HL-60 (cell line): ENCODE data around the gene ZNF502.
A peak's percentile ranks its signal among the peaks of the same experiment; 100 is the strongest.

ENCODE experiments used
- DNase-seq, 2 experiments: peaks; one replicate each; pipeline ENCODE4 v3.0.0-alpha.2; 2010 to 2020; ENCODE audit warnings: low read depth in 1 of 2, low spot score in 1 of 2
- H3K27ac ChIP-seq: fragments of 250-450 bp; sonication (Bioruptor Pico); replicated peaks from 2 replicates; pipeline ENCODE4 v1.5.1; 2020; ENCODE audit warnings: mild to moderate bottlenecking, moderate library complexity
- H3K27me3 ChIP-seq: fragments of 250-450 bp; sonication (Bioruptor Pico); 2 replicates; pipeline ENCODE4 v1.5.1; 2021; ENCODE audit warnings: mild to moderate bottlenecking, moderate library complexity; ENCODE audit not compliant: insufficient read depth, poor library complexity, severe bottlenecking
- H3K4me3 ChIP-seq: replicated peaks from 2 replicates; pipeline ENCODE4 v1.5.1; 2011; ENCODE audit warnings: mild to moderate bottlenecking, control low read depth, low read length; ENCODE audit not compliant: insufficient read depth
- CTCF ChIP-seq: IDR thresholded peaks from one replicate; pipeline ENCODE4 v1.5.1; 2011; ENCODE audit warnings: low read length, control low read depth, inconsistent platforms; ENCODE audit not compliant: insufficient read depth
- GABPA ChIP-seq: IDR thresholded peaks from 2 replicates; pipeline ENCODE4 v1.6.1; 2012; ENCODE audit warnings: low read depth
- POLR2AphosphoS5 ChIP-seq: IDR thresholded peaks from 2 replicates; pipeline ENCODE4 v1.6.1; 2012; ENCODE audit warnings: low read depth
- REST ChIP-seq: IDR thresholded peaks from 2 replicates; pipeline ENCODE4 v1.6.1; 2012; ENCODE audit warnings: low read depth; ENCODE audit not compliant: insufficient replicate concordance
- SPI1 ChIP-seq: IDR thresholded peaks from 2 replicates; pipeline ENCODE4 v1.6.1; 2012; ENCODE audit warnings: low read depth, mild to moderate bottlenecking, borderline replicate concordance
- long read RNA-seq: library from polyadenylated mRNA; unstranded; transcript quantifications from one replicate; pipeline ENCODE4 v2.0.0, GENCODE V29; 2020

The ZNF502 gene
- long read RNA-seq, transcript ZNF502-203 (3 exons, 2,314 nt) = major isoform, 15 of 23 reads
- long read RNA-seq, partial matches to known transcripts = 0 of 23 reads
- long read RNA-seq, other reads (novel, unspliced or antisense) = 5 of 23 reads

- TF ChIP-seq POLR2AphosphoS5 (peak; percentile 56; the same call in 1 of the 2 replicates), GABPA (peak; percentile 97), CTCF (no peak), SPI1 (no peak; the same call in 1 of the 2 replicates), REST (no peak)
- Histone ChIP-seq H3K27ac (peak within 1 kb of the TSS; percentile 62), H3K4me3 (peak within 1 kb of the TSS; percentile 82), H3K27me3 (no peaks in the 10 kb centered on the region)
- peak; percentile 55 to 85 for DNase-seq
Measured at GRCh38 chr3:44712455-44713075, at the start of gene ZNF502. Gene ZNF502 (plus strand): TSS chr3:44712660. CDS start chr3:44720262, 7,602 bp downstream.

GRCh38 chr3:44665173-44665572, 47.3 kb upstream of the ZNF502 start:
- H3K4me3 ChIP-seq = no peak overlapping the region
- TF ChIP-seq CTCF = no peak
- TF ChIP-seq REST = no peak
- TF ChIP-seq GABPA = no peak
- no peak for TF ChIP-seq SPI1
- no peak for TF ChIP-seq POLR2AphosphoS5
- DNase-seq = no peak
- no peak overlapping the region for H3K27ac ChIP-seq
- H3K27me3 ChIP-seq = no peaks in the 10 kb centered on the region

- no peak for TF ChIP-seq POLR2AphosphoS5
- no peak for TF ChIP-seq REST
- TF ChIP-seq GABPA = no peak
- TF ChIP-seq CTCF = no peak
- TF ChIP-seq SPI1 = no peak
- no peaks in the 10 kb centered on the region for H3K27me3 ChIP-seq
- H3K27ac ChIP-seq = no peak overlapping the region
- no peak for DNase-seq
- no peak overlapping the region for H3K4me3 ChIP-seq
Measured at GRCh38 chr3:44666346-44666745, 46.1 kb upstream of the ZNF502 start.
